ENCODE data around the gene TFG. TPM values are rescaled to one million over a fixed set of nuclear protein-coding genes. Genes with fewer than 3 reads are reported as not detected.

The TFG gene
- total RNA-seq, 1 donor from 2014 or later: 75.0 TPM

DNA sequence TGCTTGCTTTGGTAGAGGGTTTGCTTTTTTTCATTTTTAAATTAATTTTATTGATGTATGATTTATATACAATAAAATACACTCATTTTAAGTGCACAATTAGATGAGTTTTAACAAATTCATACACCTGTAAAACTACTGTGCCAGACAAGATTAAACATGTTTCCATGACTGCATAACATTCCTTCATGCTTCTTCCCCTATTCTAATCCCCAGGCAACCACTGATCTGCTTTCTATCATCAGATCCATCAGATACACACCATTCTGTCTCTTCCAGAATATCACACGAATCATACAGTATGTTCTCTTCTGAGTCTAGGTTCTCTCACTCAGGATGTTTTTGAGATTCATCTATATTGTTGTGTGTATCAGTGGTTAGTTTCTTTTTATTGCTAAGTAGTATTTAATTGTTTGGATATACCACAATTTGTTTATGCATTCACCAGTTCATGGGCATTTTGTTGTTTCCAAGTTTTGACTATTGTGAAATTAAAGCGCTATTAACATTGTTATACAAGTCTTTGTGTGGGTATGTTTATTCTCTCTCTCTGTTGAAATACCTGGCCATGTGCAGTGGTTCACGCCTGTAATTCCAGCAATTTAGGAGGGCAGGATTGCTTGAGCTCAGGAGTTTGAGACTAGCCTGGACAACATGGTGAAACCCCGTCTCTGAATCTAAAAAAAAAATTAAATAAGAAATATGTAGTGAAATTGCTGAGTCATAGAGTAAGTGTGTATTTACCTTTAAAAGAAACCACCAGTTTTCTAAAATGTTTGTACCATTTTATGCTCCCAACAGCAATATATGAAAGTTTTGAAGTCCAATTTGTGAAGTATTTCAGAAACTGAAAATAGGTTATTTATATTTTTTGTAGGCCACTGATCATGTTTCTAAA, 7.0 kb upstream of the TFG start:
- H3K36me3 Mint-ChIP-seq (ENCODE audit: unreplicated experiment): no peaks in the 10 kb centered on the region
- no peaks in the 10 kb centered on the region for H3K27me3 Mint-ChIP-seq (ENCODE audit: unreplicated experiment)
- no peaks in the 10 kb centered on the region for H3K9me3 Mint-ChIP-seq (ENCODE audit: unreplicated experiment)
- no peak overlapping the region for H3K4me3 Mint-ChIP-seq (ENCODE audit: unreplicated experiment)
- TF ChIP-seq, protein P1, sequence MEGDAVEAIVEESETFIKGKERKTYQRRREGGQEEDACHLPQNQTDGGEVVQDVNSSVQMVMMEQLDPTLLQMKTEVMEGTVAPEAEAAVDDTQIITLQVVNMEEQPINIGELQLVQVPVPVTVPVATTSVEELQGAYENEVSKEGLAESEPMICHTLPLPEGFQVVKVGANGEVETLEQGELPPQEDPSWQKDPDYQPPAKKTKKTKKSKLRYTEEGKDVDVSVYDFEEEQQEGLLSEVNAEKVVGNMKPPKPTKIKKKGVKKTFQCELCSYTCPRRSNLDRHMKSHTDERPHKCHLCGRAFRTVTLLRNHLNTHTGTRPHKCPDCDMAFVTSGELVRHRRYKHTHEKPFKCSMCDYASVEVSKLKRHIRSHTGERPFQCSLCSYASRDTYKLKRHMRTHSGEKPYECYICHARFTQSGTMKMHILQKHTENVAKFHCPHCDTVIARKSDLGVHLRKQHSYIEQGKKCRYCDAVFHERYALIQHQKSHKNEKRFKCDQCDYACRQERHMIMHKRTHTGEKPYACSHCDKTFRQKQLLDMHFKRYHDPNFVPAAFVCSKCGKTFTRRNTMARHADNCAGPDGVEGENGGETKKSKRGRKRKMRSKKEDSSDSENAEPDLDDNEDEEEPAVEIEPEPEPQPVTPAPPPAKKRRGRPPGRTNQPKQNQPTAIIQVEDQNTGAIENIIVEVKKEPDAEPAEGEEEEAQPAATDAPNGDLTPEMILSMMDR (IDR thresholded peaks at IDR 0.05; ENCODE audit: partially characterized antibody, unreplicated experiment): no peak
- no peak overlapping the region for H3K27ac Mint-ChIP-seq (ENCODE audit: unreplicated experiment)
- no peaks in the 10 kb centered on the region for H3K4me1 Mint-ChIP-seq (ENCODE audit: low read depth, unreplicated experiment)
- no peak for DNase-seq

DNA sequence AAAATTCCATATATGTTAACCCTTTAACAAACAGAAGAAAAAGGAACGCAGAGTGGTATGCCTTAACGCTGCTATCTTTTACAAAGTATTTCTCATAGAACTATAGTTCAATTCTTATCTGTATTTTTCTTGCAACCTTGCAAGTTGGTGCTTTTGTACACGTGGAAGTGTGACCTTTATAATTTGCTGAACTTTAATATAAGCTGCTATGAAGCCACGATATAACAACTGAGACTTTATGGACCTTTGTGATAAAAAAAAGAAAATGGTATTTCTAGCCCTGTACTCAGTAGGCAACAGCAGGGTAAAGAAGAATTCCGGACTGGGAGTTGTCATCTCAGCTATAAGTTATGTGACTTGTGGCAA, 6.3 kb upstream of the TFG start:
- Mint-ChIP-seq H3K27me3 (ENCODE audit: unreplicated experiment) (no peaks in the 10 kb centered on the region), H3K36me3 (ENCODE audit: unreplicated experiment) (no peaks in the 10 kb centered on the region), H3K9me3 (ENCODE audit: unreplicated experiment) (no peaks in the 10 kb centered on the region), H3K4me3 (ENCODE audit: unreplicated experiment) (no peak overlapping the region), H3K4me1 (ENCODE audit: low read depth, unreplicated experiment) (no peaks in the 10 kb centered on the region), H3K27ac (ENCODE audit: unreplicated experiment) (no peak overlapping the region)
- TF ChIP-seq, protein P1 (IDR thresholded peaks at IDR 0.05; ENCODE audit: partially characterized antibody, unreplicated experiment): no peak
- DNase-seq: no peak

DNA sequence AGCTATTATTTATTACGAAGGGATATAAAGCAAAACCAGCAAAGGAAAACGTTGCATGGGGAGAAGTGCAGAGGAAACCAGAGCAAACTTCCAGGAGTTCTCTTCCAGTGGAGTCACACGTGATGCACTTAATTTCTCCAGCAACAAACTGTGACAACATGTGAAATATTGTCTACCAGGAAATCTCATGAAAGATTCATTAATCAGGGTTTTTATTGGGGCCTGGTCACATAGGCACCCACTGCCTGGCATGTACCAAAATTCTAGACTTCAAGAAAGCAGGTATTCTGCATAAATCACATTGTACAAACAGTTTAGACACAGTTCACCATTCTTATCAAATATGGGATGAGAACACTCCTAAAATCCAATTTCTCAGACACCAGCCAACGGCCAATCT, 5.4 kb upstream of the TFG start:
- Mint-ChIP-seq H3K27ac (ENCODE audit: unreplicated experiment) (no peak overlapping the region), H3K4me1 (ENCODE audit: low read depth, unreplicated experiment) (no peaks in the 10 kb centered on the region), H3K36me3 (ENCODE audit: unreplicated experiment) (peaks cover 3% of the 10 kb centered on the region), H3K4me3 (ENCODE audit: unreplicated experiment) (no peak overlapping the region), H3K27me3 (ENCODE audit: unreplicated experiment) (no peaks in the 10 kb centered on the region), H3K9me3 (ENCODE audit: unreplicated experiment) (peaks cover 2% of the 10 kb centered on the region)
- DNase-seq: no peak
- TF ChIP-seq, protein P1 (IDR thresholded peaks at IDR 0.05; ENCODE audit: partially characterized antibody, unreplicated experiment): no peak

DNA sequence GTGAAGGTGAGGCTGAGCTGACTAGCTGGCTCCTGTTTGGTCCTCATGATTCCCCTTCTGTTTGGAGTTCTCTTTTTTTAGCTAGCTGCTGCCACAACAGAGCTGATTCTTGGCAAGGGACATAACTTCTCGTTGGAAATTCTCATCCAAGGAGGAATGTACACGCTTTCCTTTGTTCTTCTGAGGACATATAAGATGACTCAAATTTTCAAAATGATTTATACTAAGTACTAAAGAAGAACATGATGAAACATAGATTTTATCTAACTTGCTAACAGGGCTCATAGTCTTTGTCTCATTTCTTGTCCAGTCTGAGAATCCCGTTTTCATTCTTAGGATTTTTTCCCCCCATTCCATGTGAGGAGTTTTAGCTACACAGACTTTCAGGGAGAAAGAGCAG, 2.9 kb upstream of the TFG start:
- TF ChIP-seq, protein P1 (IDR thresholded peaks at IDR 0.05; ENCODE audit: partially characterized antibody, unreplicated experiment): no peak
- no peak overlapping the region for H3K4me3 Mint-ChIP-seq (ENCODE audit: unreplicated experiment)
- H3K27me3 Mint-ChIP-seq (ENCODE audit: unreplicated experiment): no peaks in the 10 kb centered on the region
- H3K27ac Mint-ChIP-seq (ENCODE audit: unreplicated experiment): no peak overlapping the region
- peaks cover 4% of the 10 kb centered on the region for H3K36me3 Mint-ChIP-seq (ENCODE audit: unreplicated experiment)
- peaks cover 4% of the 10 kb centered on the region for H3K9me3 Mint-ChIP-seq (ENCODE audit: unreplicated experiment)
- peaks cover 4% of the 10 kb centered on the region for H3K4me1 Mint-ChIP-seq (ENCODE audit: low read depth, unreplicated experiment)
- DNase-seq: no peak

DNA sequence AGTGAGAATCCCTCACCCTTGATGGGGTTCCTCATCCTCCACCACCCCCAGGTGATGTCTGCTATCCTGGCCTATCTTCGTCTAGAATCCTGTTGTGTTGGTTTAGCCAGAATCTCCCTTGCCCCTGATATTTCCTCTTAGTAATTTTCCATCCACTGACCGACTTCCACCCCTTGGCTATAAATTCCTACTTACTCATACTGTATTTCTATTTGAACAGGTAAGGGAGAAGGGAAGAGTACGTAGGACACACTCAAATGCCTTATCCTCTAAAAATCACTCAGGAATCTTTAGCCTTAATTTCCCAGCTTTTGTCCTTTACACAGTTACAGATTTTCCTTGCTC, 678 bp upstream of the TFG start:
- H3K36me3 Mint-ChIP-seq (ENCODE audit: unreplicated experiment): peaks cover 4% of the 10 kb centered on the region
- H3K27me3 Mint-ChIP-seq (ENCODE audit: unreplicated experiment): no peaks in the 10 kb centered on the region
- no peak for DNase-seq
- H3K27ac Mint-ChIP-seq (ENCODE audit: unreplicated experiment): peak overlapping the region; percentile 76
- H3K4me3 Mint-ChIP-seq (ENCODE audit: unreplicated experiment): peak overlapping the region; percentile 80
- TF ChIP-seq, protein P1 (IDR thresholded peaks at IDR 0.05; ENCODE audit: partially characterized antibody, unreplicated experiment): no peak
- H3K4me1 Mint-ChIP-seq (ENCODE audit: low read depth, unreplicated experiment): peaks cover 7% of the 10 kb centered on the region
- H3K9me3 Mint-ChIP-seq (ENCODE audit: unreplicated experiment): peaks cover 4% of the 10 kb centered on the region
